Right renal pelvis (tissue), 4 donors: ENCODE data around the gene PPIG. TPM values are rescaled to one million over a fixed set of nuclear protein-coding genes. Genes with fewer than 3 reads are reported as not detected.

ENCODE experiments used
- polyA plus RNA-seq, 4 donors: library from polyadenylated mRNA; unstranded; fragments of 120-200 nt; gene quantifications; one replicate each; pipeline ENCODE4 v1.2.1, GENCODE V29; 2013; ENCODE audit not compliant: insufficient read length in 4 of 4

The PPIG gene
- polyA plus RNA-seq, 4 donors: 86.7 to 104 (median 93.6) TPM

Other genes starting within 250 kb of the PPIG start
- 100 to 1,000 TPM; 115 to 189 (median 139) TPM for gene LRP2, start 221.8 kb upstream of the PPIG start, polyA plus RNA-seq
- gene BBS5, start 104.9 kb upstream of the PPIG start, polyA plus RNA-seq: 10 to 100 TPM; 12.6 to 15.0 (median 13.1) TPM
- 1 to 10 TPM in 3 of 4 donors, under 1 TPM in 1; 0.88 to 1.2 (median 1.1) TPM for gene KLHL41, start 74.6 kb upstream of the PPIG start, polyA plus RNA-seq
- 10 to 100 TPM; 29.3 to 41.5 (median 32.9) TPM for gene FASTKD1, start 10.5 kb upstream of the PPIG start, polyA plus RNA-seq
- gene CFAP210, start 110.1 kb downstream of the PPIG start, polyA plus RNA-seq: 1 to 10 TPM in 3 of 4 donors, under 1 TPM in 1; 1.00 to 4.0 (median 1.8) TPM
- 10 to 100 TPM; 12.5 to 15.5 (median 14.8) TPM for gene PHOSPHO2, start 110.1 kb downstream of the PPIG start, polyA plus RNA-seq
- gene KLHL23, start 149.5 kb downstream of the PPIG start, polyA plus RNA-seq: 10 to 100 TPM; 28.6 to 37.3 (median 32.4) TPM
- 100 to 1,000 TPM; 182 to 213 (median 206) TPM for gene SSB, start 214.5 kb downstream of the PPIG start, polyA plus RNA-seq
- 10 to 100 TPM; 43.7 to 59.5 (median 52.7) TPM for gene METTL5, start 240.6 kb downstream of the PPIG start, polyA plus RNA-seq
- gene UBR3, start 243.1 kb downstream of the PPIG start, polyA plus RNA-seq: 10 to 100 TPM; 34.6 to 45.6 (median 41.4) TPM